Stimulated activated CD4-positive, alpha-beta T cell treated with anti-CD3 and anti-CD28 coated beads, Interleukin-4, amount 100 ng/mL, for 1 hour (primary cell): ENCODE measurements around the gene AGER.
"Not testable (repeated sequence)": the region's sequence is repeated elsewhere in the genome, so short reads cannot be mapped to it uniquely, and the experiment has no call there.

ENCODE experiments used
- DNase-seq: peaks from one replicate; pipeline ENCODE4 v3.0.0-alpha.2; 2020

AGER gene

GRCh38 chr6:32198345-32198696 lies 14.3 kb upstream of the AGER start:
- no peak for DNase-seq

- no peak for DNase-seq
Observed at GRCh38 chr6:32196682-32197616, 12.9 kb upstream of the AGER start.

- peak; percentile 62 for DNase-seq
Observed at GRCh38 chr6:32195902-32196681, 12.0 kb upstream of the AGER start.

GRCh38 chr6:32195652-32195901 lies 11.5 kb upstream of the AGER start:
- peak; percentile 100 for DNase-seq

- no peak for DNase-seq
Observed at GRCh38 chr6:32194825-32195651, 11.0 kb upstream of the AGER start.

- DNase-seq: no peak
Observed at GRCh38 chr6:32194388-32194787, 10.3 kb upstream of the AGER start.

- DNase-seq: not testable (repeated sequence)
Observed at GRCh38 chr6:32193096-32193495, 9.0 kb upstream of the AGER start.

GRCh38 chr6:32192608-32193039 lies 8.6 kb upstream of the AGER start, which contains the start of gene GPSM3:
GPSM3 (minus strand) TSS chr6:32192643; CDS start chr6:32192513, 130 bp downstream.
- DNase-seq: peak; percentile 51

GRCh38 chr6:32191696-32192607 lies 7.9 kb upstream of the AGER start:
- DNase-seq: no peak

GRCh38 chr6:32190911-32191677 lies 7.0 kb upstream of the AGER start:
- DNase-seq: no peak

GRCh38 chr6:32190054-32190851 lies 6.2 kb upstream of the AGER start, which contains the start of gene PBX2:
PBX2 (minus strand) TSS chr6:32190202; CDS start chr6:32189915, 287 bp downstream.
- peak; percentile 85 for DNase-seq

- DNase-seq: no peak
Observed at GRCh38 chr6:32189742-32190053, 5.6 kb upstream of the AGER start.

GRCh38 chr6:32189069-32189741 lies 5.2 kb upstream of the AGER start:
- DNase-seq: no peak

GRCh38 chr6:32188381-32189068 lies 4.5 kb upstream of the AGER start:
- no peak for DNase-seq

- not testable (repeated sequence) for DNase-seq
Observed at GRCh38 chr6:32187725-32188380, 3.8 kb upstream of the AGER start.

- DNase-seq: no peak
Observed at GRCh38 chr6:32187009-32187709, 3.1 kb upstream of the AGER start.

- not testable (repeated sequence) for DNase-seq
Observed at GRCh38 chr6:32186151-32186840, 2.2 kb upstream of the AGER start.
